ENCODE measurements around the gene PEG3.

DNA sequence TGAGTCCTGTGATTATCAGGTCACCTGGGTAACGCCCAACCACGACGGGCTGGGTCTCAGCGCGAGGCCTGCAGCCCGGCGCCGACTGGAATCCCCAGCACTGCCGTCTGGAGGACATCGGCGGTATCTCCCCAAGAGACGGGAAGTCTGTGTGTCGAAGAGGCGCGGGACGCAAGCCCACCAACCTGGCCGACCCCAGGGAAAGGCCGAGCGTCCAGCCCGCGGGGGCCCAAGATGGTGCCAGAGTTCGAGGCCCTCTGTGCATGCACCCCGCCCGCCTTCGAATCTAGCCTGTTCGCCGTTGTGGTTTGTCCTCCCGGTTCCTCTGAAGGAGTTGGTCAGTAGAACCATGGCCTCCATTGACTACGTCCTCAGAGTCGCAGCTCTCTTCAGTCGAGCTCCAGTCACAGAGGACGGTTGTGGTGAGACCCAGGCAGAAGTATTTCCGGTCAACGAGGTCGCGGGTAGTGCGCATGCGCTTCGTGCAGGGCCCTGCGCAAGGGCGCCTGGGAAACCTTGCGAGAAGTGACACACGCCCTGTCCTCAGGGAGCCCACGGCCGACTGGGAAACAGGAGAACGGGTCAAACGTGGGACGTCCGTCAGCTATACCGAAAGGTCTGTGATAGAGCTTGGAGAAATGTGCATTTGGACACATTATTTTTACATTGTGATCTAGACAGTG, 24.1 kb upstream of the PEG3 start:
- TF ChIP-seq POLR2A (IDR thresholded peaks at IDR 0.05) = no peak
- TF ChIP-seq, protein P1, sequence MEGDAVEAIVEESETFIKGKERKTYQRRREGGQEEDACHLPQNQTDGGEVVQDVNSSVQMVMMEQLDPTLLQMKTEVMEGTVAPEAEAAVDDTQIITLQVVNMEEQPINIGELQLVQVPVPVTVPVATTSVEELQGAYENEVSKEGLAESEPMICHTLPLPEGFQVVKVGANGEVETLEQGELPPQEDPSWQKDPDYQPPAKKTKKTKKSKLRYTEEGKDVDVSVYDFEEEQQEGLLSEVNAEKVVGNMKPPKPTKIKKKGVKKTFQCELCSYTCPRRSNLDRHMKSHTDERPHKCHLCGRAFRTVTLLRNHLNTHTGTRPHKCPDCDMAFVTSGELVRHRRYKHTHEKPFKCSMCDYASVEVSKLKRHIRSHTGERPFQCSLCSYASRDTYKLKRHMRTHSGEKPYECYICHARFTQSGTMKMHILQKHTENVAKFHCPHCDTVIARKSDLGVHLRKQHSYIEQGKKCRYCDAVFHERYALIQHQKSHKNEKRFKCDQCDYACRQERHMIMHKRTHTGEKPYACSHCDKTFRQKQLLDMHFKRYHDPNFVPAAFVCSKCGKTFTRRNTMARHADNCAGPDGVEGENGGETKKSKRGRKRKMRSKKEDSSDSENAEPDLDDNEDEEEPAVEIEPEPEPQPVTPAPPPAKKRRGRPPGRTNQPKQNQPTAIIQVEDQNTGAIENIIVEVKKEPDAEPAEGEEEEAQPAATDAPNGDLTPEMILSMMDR (IDR thresholded peaks at IDR 0.05 in 8 of 11, conservative IDR thresholded peaks at IDR 0.05 in 3 of 11) = no peak
